Measurements from ENCODE around the gene CELA2B. TPM values are rescaled to one million over a fixed set of nuclear protein-coding genes. Genes with fewer than 3 reads are reported as not detected.

Gene CELA2B
- total RNA-seq, 4 donors from 2014 or later: not detected

GRCh38 chr1:15442119-15442518 is 33.8 kb upstream of the CELA2B start:
- no peak overlapping the region for H3K27ac ChIP-seq
- TF ChIP-seq EP300 (IDR thresholded peaks at IDR 0.05): no peak
- TF ChIP-seq POLR2A (IDR thresholded peaks at IDR 0.05): no peak
- no peak for TF ChIP-seq POLR2AphosphoS5 (IDR thresholded peaks at IDR 0.05)
- TF ChIP-seq CTCF (IDR thresholded peaks at IDR 0.05): no peak
- H3K36me3 ChIP-seq: no peaks in the 10 kb centered on the region
- no peaks in the 10 kb centered on the region for H3K9me3 ChIP-seq
- no peak overlapping the region for H3K4me3 ChIP-seq
- 87% methylated on average over 7 of the region's 8 CpGs for WGBS
- H3K27me3 ChIP-seq: peaks cover 3% of the 10 kb centered on the region
- DNase-seq (ENCODE audit: low spot score in 2 of 2): no peak
- no peaks in the 10 kb centered on the region for H3K4me1 ChIP-seq

- Histone ChIP-seq H3K36me3 (no peaks in the 10 kb centered on the region), H3K27ac (no peak overlapping the region), H3K27me3 (peaks cover 9% of the 10 kb centered on the region), H3K9me3 (no peaks in the 10 kb centered on the region), H3K4me3 (no peak overlapping the region), H3K4me1 (no peaks in the 10 kb centered on the region)
- no peak for TF ChIP-seq POLR2A (IDR thresholded peaks at IDR 0.05)
- no peak for TF ChIP-seq EP300 (IDR thresholded peaks at IDR 0.05)
- TF ChIP-seq POLR2AphosphoS5 (IDR thresholded peaks at IDR 0.05): no peak
- no peak for TF ChIP-seq CTCF (IDR thresholded peaks at IDR 0.05)
- no peak for DNase-seq (ENCODE audit: low spot score in 2 of 2)
- WGBS: 77% methylated on average over 5 of the region's 5 CpGs
Measured at GRCh38 chr1:15442759-15443158, 33.1 kb upstream of the CELA2B start.

GRCh38 chr1:15443281-15443680 is 32.6 kb upstream of the CELA2B start:
- Histone ChIP-seq H3K36me3 (no peaks in the 10 kb centered on the region), H3K9me3 (no peaks in the 10 kb centered on the region), H3K27ac (no peak overlapping the region), H3K27me3 (peaks cover 10% of the 10 kb centered on the region), H3K4me1 (no peaks in the 10 kb centered on the region), H3K4me3 (no peak overlapping the region)
- TF ChIP-seq CTCF (IDR thresholded peaks at IDR 0.05) (no peak), POLR2A (IDR thresholded peaks at IDR 0.05) (no peak), EP300 (IDR thresholded peaks at IDR 0.05) (no peak), POLR2AphosphoS5 (IDR thresholded peaks at IDR 0.05) (no peak)
- WGBS: 96% methylated on average over 5 of the region's 5 CpGs
- DNase-seq (ENCODE audit: low spot score in 2 of 2): no peak

- H3K27me3 ChIP-seq: peaks cover 10% of the 10 kb centered on the region
- WGBS: 81% methylated on average over 13 of the region's 17 CpGs
- no peak for DNase-seq (ENCODE audit: low spot score in 2 of 2)
- TF ChIP-seq POLR2AphosphoS5 (IDR thresholded peaks at IDR 0.05): no peak
- TF ChIP-seq POLR2A (IDR thresholded peaks at IDR 0.05): no peak
- TF ChIP-seq EP300 (IDR thresholded peaks at IDR 0.05): no peak
- TF ChIP-seq CTCF (IDR thresholded peaks at IDR 0.05): no peak
- no peaks in the 10 kb centered on the region for H3K36me3 ChIP-seq
- H3K9me3 ChIP-seq: no peaks in the 10 kb centered on the region
- no peak overlapping the region for H3K4me3 ChIP-seq
- no peaks in the 10 kb centered on the region for H3K4me1 ChIP-seq
- H3K27ac ChIP-seq: no peak overlapping the region
Measured at GRCh38 chr1:15444468-15445389, 31.2 kb upstream of the CELA2B start.

- H3K4me3 ChIP-seq: no peak overlapping the region
- H3K27ac ChIP-seq: no peak overlapping the region
- TF ChIP-seq POLR2A (IDR thresholded peaks at IDR 0.05) (no peak), CTCF (IDR thresholded peaks at IDR 0.05) (no peak), POLR2AphosphoS5 (IDR thresholded peaks at IDR 0.05) (no peak), EP300 (IDR thresholded peaks at IDR 0.05) (no peak)
Measured at GRCh38 chr1:15445390-15446122, 30.3 kb upstream of the CELA2B start.

More at GRCh38 chr1:15445390-15446122, 30.3 kb upstream of the CELA2B start:
- no peaks in the 10 kb centered on the region for H3K9me3 ChIP-seq
- WGBS: 82% methylated on average over 14 of the region's 14 CpGs
- H3K27me3 ChIP-seq: peaks cover 10% of the 10 kb centered on the region
- H3K4me1 ChIP-seq: no peaks in the 10 kb centered on the region
- no peaks in the 10 kb centered on the region for H3K36me3 ChIP-seq
- DNase-seq (ENCODE audit: low spot score in 2 of 2): no peak
